GM11168 (cell line): ENCODE data around the gene KCNB1.

ENCODE experiments used
- in situ Hi-C: fragments of 300-500 bp; cut with MboI; formaldehyde crosslinking; loops from one replicate; pipeline ENCODE4 v1.12.0; 2022; ENCODE audit warnings: low sequenced_read_pairs; ENCODE audit not compliant: unreplicated experiment

Gene KCNB1

GRCh38 chr20:49482621-49483017 lies at the start of gene KCNB1:
KCNB1 (minus strand) TSS chr20:49482668; CDS start chr20:49482480, 188 bp downstream.
- in situ Hi-C loops: no loop called here

GRCh38 chr20:49529470-49529869 lies 47.0 kb upstream of the KCNB1 start:
- in situ Hi-C loops: no loop called here

GRCh38 chr20:49526568-49526967 lies 44.1 kb upstream of the KCNB1 start:
- in situ Hi-C loops: no loop called here

GRCh38 chr20:49526056-49526455 lies 43.6 kb upstream of the KCNB1 start:
- in situ Hi-C loops: no loop called here

DNA sequence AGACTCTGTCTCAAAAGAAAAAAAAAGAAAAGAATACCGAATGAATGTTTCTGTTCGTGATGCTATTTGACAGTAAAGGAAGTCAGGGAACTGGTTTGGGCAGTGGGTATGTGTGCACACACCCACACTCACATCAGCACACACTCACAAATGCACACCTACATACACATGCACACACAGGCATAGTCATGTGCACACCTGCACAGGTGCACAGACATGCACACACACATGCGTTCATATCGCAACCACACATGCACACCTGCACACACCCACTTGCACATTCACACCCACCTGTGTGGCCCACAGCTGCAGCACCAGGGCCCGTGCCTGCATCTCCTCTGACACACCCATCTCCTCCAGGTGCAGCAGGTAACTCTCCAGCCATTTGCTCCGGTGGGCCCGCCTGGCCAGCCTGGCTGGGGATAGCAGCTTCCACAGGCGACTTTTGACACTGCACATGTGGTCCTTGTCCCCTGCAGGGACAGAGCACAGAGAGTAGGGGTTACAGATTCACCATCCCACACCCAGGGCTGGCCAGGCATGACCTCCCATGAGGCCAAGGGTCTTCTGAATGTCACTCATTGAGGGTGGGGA lies 41.4 kb upstream of the KCNB1 start:
- in situ Hi-C loops: loop anchor here (5.0 kb wide), 1 partner anchor 182 kb away; no protein-coding TSS in a partner anchor

GRCh38 chr20:49521356-49521755 lies 38.9 kb upstream of the KCNB1 start:
- in situ Hi-C loops: loop anchor here (5.0 kb wide), 1 partner anchor 179 kb away; no protein-coding TSS in a partner anchor

DNA sequence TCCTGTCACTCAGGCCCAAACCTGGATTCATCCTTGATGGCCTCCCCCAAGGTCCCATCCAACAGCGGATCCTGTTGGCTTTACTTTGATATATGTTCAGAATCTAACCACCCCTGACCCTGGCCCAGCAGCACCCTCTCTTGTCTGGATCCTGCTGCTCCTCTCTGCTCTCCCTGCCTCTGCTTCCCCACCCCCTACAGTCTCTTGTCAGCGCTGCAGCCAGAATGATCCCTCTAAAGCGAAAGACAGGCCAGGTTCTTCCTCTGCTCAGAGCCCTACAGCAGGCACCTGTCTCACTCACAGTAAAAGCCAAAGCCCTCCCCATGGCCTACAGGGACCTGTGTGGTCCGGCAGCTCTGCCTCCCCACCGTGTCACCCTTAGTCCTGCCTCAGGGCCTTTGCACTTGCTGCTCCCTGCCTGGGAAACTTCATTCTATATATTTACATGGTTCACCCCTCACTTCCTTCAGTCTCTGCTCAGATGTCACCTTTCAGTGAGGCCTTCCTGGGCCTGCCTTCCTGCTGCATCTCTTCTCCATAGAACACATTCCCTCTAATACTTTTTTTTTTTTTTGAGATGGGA lies 37.4 kb upstream of the KCNB1 start:
- in situ Hi-C loops: loop anchor here (5.0 kb wide), 1 partner anchor 178 kb away; no protein-coding TSS in a partner anchor

DNA sequence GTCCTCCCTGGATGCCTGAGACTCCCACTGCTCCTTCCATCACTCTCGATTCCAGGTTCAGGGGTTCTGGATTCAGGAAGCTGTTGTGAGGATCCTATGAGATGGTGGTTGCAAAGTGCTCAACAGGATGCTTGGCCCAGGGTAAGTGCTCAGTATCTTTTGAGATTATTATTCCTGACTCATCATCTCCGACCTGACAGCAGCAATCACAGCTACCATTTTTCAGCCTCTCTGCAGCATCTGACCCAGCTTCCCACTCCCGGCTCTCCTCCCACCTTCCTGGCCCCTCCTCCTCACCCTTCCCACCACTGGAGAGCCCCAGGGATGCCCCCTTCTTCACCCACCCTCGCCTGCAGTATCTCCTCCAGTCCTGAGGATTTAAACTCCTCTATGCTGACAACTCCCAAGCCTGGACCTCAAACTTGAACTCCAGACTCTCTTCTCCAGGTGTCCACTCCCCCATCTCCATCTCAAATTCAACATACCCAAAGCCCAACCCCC lies 36.8 kb upstream of the KCNB1 start:
- in situ Hi-C loops: no loop called here

GRCh38 chr20:49518576-49518975 lies 36.1 kb upstream of the KCNB1 start:
- in situ Hi-C loops: no loop called here

DNA sequence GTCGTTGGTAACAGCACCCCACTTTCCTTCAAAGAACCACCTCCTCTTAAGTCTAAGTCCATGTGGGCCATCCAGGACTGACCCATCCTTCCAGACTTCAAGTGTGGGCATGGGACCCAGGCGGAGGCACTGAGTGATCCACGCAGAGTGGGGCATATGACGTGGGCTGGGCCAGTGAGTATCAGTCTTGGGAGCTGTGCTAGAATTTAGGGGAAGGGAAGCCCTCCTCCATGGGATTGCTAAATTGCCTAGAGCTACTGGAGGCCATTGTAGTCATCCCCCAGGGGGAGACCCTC lies 35.3 kb upstream of the KCNB1 start:
- in situ Hi-C loops: no loop called here

GRCh38 chr20:49516916-49517804 lies 34.7 kb upstream of the KCNB1 start:
- in situ Hi-C loops: no loop called here

- in situ Hi-C loops: no loop called here
These were observed 33.1 kb upstream of the KCNB1 start for GRCh38 chr20:49515586-49515985.

DNA sequence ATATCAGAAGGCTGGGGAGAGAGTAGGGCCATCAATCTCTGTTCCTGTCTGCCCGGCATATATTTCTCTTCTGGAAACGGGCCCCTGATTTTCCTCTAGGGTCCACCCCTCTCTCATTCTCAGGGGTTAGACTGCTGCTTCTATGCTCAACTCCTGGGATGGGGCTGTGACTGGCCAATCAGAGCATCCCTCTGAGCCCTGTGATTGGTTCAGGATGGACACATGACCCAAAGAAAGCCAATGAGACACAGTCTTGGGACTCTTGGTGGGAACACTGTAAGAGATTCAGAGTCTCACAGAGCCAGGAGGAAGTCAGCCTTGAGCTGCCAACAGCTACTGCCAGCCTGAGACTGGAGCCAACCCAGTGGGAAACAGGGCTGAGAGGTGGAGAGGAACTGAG lies 31.0 kb upstream of the KCNB1 start:
- in situ Hi-C loops: no loop called here

GRCh38 chr20:49513009-49513408 lies 30.5 kb upstream of the KCNB1 start:
- in situ Hi-C loops: no loop called here

DNA sequence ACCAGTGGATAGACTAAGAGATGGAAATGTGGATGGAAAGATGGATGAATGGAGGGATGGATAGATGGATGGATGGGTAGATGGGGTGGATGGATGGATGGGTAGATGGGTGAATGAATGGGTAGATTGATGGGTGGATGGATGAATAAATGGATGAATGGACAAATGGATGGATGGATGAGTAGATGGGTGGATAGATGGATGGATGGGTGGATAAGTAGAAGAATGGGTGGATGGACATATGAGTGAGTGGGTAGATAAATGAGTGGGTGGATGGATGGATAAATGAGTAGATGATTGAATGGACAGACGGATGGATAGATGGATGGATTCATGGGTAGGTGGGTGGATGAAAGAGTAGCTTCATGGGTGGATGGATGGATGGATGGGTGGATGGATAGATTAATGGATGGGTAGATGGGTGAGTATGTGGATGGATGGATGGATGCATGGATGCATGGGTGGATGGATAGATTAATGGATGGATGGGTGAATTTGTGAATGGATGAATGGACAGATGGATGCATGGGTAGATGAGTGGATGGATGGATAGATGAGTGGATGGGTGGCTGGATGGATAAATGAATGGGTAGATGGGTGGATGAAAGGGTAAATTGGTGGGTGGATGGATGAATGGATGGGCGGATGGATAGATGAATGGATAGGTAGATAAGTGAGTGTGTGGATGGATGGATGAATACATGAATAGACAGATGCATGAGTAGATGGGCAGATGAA lies 29.5 kb upstream of the KCNB1 start:
- in situ Hi-C loops: no loop called here

DNA sequence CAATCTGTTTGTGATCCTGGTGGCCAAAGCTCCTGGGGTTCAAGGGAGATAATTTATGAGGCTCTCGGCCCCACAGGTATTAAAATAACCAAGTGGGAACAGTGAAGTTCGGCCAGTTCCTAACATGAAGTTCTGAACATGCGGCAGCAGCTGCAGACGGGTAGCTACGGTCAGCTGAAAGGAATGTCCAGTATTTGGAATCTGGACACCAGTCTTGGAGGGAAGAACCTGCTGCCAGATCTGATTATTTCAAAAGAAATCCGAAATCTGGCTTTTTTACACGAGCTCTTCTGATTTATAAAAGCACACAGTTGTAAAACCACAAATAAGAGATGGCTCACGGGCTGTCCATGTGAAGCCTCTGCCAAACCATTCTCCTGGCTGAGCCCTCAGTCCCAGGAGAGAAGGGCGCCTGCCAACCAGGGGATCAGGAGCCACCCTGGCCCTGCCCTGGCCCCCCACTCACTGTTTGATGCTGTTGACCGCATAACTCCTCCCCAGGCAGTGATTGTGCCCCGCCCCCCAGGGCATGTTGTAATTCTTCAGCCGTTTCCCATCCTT lies 28.2 kb upstream of the KCNB1 start:
- in situ Hi-C loops: no loop called here

DNA sequence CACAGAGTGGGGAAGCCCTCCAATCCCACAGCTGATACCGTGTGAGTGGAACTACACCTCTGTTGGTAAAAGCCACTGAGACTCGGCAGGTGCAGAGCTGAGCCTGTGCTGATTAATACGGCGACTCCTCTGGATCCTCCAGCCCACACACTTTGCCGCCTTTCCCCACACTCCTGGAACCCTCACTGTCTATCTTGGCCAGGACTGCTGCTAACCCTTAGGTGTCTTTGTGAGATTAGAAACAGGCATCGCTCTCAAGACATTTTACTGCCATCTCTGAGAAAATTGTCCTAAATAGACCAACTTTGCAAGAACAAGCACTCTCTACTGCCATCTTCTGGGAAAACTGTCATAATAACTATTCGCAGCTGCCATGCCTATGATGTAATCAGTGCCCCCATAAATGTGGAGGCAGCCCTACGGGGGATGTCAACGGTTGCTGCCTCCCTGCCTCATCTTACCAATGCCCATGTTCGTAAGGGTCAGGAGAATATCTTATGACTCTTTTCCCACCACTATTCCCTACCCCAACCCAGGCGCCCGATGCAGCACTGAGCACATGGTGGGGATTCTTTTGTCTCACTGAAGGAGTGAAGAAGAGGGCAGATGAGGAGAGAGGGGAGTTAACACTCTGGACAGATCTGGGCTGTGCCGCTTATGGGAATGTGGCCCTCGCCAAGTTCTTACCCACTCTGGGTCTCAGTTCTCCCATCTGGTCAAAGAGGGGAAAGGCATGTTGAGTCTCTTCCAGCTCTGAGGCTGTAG lies 26.1 kb upstream of the KCNB1 start:
- in situ Hi-C loops: no loop called here

- in situ Hi-C loops: no loop called here
These were observed 25.4 kb upstream of the KCNB1 start for GRCh38 chr20:49507741-49508434.

DNA sequence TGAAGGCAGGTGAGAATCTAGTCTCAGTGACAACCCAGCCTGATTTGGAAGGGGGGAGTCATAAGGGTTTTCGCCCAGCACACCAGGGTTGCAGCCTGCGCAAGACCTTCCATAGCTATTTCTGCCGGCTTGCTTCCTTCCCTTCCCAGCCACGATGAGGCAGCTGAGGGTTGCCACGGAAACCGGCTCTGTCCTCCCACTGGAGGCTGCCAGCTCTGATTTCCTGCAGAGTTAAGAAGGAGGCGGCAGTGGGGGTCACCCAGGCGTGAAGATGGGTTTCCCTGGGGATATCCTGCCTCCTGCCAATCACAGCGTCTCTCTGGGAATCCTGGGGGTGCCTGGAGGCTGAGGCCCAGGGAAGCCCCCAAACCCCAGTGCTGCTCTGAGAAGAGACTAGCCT lies 23.1 kb upstream of the KCNB1 start:
- in situ Hi-C loops: no loop called here
